NCI-H2029 treated with DMSO at 0.1 percent for 48 hours (cell line): Measurements from ENCODE around the gene CBY3.
"Not testable (repeated sequence)": the region's sequence is repeated elsewhere in the genome, so short reads cannot be mapped to it uniquely, and the experiment has no call there.

Experiments
- DNase-seq: peaks from one replicate; lab custom pipeline; 2025; lab: John Stamatoyannopoulos, UW

Gene CBY3

DNA sequence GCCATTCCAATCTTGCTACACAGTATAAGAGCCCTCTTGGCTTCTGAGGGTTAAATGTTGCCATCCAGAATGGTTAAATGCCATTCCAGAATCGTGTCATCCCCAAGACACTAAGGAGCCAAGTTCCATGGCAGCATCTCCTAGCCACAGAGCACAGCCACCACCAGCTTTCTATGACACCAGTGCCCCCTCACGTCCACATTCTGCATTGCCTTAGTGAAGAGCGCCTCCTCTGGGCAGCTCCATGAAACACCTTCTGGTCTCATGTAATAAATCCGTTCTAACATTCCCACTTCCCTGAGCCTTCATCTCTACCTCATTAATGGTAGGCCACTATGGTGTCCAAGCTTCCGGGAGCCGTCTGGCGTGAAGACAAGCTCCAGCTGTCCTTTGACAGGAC is 12.4 kb downstream of the CBY3 start:
- no peak for DNase-seq

DNA sequence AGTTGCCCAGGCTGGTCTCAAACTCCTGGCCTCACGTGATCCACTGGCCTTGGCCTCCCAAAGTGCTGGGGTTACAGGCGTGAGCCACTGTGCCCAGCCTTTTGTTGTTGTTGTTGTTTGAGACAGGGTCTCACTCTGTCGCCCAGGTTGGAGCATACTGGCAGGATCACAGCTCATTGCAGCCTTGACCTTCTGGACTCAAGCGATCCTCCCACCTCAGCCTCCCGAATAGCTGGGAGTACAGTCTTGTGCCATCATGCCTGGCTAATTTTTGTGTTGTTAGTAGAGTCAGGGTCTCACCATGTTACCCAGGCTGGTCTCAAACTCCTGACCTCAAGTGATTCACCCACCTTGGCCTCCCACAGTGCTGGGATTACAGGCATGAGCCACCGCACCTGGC is 19.2 kb downstream of the CBY3 start:
- not testable (repeated sequence) for DNase-seq

DNA sequence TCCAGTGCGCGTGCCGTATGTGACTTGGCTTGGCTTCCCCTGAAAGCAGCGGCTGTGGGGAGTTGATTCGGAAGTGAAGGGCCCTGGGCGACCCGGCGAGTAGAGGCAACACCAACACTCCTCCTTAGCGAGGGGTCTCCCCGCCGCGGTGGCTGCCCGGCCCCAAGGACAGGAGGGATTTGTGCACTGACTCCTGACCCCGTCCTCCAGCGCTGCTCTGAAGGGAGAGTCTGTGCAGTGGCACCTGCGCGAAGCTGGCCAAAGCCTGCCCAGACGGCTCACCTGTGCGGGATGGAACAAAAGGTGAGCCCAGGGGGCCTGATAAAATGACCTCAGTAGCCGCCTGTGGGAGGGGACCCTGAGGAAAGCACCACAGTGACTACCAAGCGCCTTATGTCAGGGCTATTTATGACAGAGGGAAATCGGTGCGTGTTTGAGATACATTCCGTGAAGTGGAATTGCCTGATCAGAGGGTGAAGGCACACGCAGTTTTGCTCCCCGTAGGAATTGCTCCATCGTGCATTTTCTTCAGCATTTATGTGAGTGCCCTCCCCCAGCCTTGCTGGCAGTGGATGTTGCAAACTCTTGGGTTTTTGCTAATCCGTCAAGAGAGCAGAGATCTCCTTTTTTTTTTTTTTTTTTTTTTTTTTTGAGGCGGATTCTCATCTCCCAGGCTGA is 22.5 kb downstream of the CBY3 start:
- not testable (repeated sequence) for DNase-seq

DNA sequence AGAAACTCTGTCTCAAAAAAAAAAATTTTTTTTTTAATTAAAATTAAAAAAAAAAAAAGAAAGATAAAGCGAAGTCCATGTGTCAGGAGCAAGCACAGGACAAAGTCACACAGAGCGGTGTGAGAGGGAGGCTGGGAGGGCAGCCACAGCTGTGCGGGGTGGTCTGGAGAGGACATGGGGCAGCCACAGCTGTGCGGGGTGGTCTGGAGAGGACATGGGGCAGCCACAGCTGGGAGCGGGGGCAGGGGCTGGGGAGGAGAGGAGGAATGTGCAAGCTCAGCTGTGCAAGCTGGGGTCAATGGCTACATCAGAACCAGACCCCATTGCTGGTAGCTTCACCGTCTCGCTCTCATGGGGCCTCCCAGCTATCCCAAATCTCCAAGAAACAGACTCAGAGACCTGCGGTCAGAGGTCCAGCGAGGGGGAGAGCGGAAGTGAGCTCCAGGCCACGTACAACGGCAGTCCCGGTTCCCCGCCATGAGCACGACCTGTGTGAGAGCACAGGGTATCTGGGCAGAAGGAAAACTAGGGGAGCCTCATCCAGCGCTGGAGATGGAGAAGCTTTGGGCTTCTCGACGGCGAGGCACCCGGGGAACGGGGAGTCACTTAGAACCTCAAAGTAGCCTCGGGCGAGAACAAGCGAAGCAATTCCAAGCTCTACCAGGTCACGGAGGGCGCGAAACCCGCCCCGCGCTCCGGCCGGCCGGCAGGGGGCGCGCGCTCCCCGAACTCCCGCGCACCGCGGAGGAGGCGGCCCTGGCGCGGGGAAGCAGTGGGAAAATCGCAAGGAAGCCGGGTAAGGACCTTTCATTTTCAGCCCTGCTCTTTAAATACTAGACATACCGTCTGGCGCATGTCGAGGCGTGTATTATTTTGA is 23.3 kb downstream of the CBY3 start:
- not testable (repeated sequence) for DNase-seq

DNA sequence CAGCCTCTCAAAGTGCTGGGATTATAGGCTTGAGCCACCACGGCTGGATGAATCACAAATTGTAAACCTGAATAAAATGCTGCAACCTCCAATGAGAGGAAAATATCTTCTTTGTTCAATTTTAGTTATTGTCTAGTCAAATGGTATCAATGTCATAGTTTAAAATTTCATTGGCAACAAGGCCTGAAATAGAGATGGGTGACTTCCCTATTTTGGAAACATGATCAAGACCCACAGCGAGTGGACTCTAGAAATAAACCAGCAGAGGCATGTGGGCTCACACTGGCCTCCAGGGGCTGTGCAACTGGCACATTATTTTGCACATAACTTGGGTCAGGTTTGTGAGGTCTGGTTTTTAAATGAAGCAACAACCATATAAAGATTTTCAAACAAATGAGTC is 27.7 kb downstream of the CBY3 start:
- not testable (repeated sequence) for DNase-seq

DNA sequence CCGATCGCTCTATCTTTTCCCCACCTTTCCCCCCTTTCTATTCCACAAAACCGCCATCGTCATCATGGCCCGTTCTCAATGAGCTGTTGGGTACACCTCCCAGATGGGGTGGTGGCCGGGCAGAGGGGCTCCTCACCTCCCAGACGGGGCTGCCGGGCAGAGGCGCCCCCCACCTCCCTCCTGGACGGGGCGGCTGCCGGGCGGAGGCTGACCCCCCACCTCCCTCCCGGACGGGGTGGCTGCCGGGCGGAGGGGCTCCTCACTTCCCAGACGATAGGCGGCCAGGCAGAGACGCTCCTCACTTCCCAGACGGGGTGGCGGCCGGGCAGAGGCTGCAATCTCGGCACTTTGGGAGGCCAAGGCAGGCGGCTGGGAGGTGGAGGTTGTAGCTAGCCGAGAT is 30.6 kb downstream of the CBY3 start:
- DNase-seq = not testable (repeated sequence)

DNA sequence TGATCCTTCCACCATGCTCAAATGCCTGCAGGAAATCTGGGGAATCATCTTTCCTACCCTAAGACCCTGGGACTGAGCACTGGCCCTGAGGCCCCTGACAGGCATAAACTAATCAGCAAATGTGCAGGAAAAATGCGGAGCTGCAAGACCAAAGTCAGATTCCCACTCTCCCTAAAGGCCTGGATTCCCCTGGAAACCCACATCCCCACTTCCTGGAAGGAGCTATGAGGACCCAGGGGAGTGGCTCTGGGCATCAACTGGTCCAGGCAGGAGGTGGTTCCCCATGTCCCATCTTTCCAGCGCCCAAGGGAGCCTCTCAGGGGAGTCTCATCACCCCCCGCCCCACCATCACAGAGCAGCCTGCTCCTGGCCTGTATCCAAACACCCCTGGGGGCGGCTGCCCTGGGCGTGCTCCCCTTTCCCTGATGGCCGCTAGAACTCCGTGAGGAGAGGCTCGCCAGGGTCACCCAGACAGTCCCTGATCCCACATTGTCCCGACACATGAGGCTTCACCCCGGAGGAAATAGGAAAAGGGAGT is 31.6 kb downstream of the CBY3 start:
- DNase-seq = not testable (repeated sequence)

DNA sequence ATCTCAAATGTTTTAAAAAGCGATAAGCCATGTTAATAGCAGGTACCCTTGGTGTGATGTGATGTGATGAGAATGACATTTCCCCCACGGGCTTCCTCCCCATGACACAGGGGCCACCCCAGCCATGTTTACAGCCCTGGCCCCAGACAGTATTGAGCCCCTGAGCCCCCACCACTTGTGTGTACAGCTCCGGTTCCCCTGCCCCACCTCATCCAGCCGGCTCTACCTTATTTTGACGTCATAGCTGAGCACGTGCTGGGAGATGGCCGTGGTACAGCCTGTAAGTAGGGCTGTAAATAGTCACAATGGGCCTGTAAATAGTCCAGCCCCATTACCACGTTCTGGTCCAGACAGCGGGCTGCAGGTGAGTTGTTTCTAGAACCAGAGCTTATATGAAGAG is 32.4 kb downstream of the CBY3 start:
- DNase-seq = no peak

DNA sequence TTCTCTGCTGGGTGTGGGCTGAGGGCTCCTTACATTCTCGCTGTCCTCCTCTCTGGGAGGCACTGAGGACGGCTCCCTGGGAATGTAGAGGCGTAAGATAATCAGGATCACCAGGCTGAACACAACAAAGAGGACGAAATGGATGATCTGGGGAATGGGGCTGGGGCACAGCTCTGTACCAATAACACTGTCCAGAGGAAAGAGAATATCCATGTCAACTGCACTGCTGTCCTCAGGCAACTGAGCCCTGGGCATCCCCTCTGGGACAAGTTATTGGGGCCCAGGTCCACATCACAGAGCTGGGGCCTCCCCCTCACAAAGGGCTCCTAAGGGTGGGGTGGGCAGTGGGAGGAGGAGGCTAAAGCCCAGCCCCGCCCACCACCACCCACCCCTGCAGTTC is 36.1 kb downstream of the CBY3 start:
- DNase-seq = not testable (repeated sequence)

DNA sequence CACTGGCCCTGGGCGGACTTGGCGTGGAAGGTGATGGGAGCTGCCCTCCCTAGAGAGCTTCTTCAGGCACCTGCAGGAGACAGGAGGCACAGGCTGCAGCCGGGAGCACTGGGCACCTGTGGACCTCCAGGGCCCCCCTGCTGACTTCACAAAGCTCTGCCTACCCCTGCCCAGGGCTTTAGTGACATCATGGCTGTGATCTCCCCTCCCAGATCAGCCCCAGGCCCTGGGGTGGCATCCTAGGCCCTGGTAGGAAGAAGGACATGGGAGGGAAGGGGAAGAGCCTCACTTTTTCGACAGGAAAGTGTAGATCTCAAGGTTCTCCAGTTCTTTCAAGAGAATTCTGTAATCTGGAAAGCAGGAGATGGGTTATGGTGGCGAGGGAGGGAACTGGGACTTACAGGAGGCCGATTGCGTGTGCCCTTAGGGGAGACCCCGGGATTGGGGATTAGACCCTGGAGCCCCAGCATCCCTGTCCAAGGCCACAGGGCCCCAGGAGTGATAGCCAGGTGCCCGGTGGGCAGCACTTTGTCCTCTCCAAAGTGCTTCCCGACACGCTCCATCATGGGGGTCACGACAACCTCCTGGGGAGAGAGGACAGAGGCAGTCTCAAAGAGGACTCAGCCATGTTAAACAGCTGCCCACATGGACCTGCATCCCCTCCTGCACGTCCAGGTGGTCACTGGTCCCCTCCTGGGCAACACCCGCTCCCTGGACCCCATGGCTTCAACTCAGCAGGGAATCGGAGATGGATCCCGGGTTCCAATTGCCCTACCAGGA is 37.5 kb downstream of the CBY3 start:
- DNase-seq = not testable (repeated sequence)

DNA sequence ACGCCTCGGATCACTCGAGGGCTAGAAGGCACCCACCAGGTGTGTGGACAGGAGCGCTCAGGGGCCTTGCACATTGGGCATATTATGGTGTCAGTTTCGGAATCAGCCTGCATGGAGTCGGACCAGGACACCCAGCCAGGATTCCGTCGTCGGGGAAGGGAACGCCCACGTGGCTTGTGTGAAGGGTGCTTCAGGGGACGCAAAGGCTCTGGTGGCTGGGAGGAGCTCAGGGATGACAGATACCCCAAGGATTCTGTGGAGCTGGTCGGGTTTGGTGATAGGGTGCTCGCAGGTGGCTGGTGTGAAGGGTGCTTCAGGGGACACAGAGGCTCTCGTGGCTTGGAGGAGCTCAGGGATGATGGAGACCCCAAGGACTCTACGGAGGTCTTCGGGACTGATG is 38.2 kb downstream of the CBY3 start:
- not testable (repeated sequence) for DNase-seq

DNA sequence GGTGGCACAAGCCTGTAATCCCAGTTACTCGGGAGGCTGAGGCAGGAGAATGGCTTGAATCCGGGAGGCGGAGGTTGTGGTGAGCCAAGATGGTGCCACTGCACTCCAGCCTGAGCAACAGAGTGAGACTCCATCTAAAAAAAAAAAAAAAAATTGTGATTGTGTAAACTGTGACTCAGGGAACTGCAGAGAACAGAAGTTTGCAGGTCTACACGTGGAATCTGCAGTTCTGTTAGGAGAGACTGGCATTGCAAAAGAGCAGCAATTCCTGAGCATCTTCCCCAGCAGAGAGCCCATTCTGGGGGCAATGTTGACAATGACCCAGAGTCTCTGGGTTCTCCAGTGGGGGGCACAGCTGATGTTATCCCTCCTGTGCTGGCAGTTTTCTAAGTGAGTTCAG is 39.1 kb downstream of the CBY3 start:
- not testable (repeated sequence) for DNase-seq

DNA sequence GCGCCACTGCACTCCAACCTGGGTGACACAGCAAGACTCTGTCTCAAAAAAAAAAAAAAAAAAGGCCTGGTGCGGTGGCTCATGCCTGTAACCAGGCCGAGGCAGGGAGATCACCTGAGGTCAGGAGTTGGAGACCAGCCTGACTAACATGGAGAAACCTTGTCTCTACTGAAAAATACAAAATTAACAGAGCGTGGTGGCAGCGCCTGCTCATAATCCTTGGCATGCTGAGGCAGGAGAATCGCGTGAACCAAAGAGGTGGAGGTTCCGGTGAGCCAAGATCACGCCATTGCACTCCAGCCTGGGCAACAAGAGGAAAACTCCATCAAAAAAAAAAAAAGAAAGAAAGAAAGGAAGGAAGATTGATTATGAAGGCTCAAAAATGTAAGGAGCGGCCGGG is 41.5 kb downstream of the CBY3 start:
- not testable (repeated sequence) for DNase-seq

DNA sequence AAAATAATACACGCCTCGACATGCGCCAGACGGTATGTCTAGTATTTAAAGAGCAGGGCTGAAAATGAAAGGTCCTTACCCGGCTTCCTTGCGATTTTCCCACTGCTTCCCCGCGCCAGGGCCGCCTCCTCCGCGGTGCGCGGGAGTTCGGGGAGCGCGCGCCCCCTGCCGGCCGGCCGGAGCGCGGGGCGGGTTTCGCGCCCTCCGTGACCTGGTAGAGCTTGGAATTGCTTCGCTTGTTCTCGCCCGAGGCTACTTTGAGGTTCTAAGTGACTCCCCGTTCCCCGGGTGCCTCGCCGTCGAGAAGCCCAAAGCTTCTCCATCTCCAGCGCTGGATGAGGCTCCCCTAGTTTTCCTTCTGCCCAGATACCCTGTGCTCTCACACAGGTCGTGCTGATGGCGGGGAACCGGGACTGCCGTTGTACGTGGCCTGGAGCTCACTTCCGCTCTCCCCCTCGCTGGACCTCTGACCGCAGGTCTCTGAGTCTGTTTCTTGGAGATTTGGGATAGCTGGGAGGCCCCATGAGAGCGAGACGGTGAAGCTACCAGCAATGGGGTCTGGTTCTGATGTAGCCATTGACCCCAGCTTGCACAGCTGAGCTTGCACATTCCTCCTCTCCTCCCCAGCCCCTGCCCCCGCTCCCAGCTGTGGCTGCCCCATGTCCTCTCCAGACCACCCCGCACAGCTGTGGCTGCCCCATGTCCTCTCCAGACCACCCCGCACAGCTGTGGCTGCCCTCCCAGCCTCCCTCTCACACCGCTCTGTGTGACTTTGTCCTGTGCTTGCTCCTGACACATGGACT is 46.3 kb downstream of the CBY3 start:
- not testable (repeated sequence) for DNase-seq

DNA sequence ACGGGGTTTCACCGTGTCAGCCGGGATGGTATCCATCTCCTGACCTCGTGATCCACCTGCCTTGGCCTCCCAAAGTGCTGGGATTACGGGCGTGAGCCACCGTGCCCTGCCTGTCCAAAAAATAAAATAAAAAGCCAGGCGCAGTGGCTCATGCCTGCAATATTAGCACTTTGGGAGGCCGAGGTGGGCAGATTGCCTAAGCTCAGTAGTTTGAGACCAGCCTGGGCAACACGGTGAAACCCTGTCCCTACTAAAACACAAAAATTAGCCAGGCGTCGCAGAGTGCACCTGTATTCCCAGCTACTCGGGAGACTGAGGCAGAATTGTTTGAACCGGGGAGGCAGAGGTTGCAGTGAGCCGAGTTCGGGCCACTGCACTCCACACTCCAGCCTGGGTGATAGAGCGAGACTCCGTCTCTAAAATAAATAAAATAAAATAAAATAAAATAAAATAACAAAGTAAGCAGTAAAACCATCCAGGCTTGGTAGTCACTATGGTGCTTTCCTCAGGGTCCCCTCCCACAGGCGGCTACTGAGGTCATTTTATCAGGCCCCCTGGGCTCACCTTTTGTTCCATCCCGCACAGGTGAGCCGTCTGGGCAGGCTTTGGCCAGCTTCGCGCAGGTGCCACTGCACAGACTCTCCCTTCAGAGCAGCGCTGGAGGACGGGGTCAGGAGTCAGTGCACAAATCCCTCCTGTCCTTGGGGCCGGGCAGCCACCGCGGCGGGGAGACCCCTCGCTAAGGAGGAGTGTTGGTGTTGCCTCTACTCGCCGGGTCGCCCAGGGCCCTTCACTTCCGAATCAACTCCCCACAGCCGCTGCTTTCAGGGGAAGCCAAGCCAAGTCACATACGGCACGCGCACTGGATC is 47.1 kb downstream of the CBY3 start:
- not testable (repeated sequence) for DNase-seq
